ELR (cell line): ENCODE results near the gene LY6G6F.

Source experiments
- DNase-seq: peaks from one replicate; pipeline ENCODE4 v3.0.0-alpha.2; 2015; ENCODE audit warnings: low read depth

LY6G6F gene, protein sequence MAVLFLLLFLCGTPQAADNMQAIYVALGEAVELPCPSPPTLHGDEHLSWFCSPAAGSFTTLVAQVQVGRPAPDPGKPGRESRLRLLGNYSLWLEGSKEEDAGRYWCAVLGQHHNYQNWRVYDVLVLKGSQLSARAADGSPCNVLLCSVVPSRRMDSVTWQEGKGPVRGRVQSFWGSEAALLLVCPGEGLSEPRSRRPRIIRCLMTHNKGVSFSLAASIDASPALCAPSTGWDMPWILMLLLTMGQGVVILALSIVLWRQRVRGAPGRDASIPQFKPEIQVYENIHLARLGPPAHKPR

DNA sequence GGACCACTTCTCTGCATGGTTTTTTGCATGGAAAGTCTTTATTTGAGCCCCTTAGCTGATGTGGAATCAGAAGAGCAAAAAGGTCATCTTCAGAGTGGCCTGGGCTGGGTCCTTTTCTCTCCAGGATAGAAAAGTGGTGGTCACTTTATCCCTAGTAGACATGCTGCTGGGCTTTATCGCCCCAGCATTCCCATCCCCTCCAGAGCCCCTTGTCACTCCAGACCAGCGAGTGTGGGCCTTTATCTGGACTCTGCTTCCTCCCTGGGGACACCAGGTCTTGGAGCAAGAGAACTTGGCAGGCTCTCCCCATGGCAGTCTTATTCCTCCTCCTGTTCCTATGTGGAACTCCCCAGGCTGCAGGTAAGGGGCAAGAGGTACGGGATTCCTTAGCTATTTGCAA is at the start of gene LY6G6F:
Gene LY6G6F, plus strand, starts transcription at position 268 of the 400 bp plus-strand sequence. Its CDS starts 41 bp downstream, at position 309.
- no peak for DNase-seq

DNA sequence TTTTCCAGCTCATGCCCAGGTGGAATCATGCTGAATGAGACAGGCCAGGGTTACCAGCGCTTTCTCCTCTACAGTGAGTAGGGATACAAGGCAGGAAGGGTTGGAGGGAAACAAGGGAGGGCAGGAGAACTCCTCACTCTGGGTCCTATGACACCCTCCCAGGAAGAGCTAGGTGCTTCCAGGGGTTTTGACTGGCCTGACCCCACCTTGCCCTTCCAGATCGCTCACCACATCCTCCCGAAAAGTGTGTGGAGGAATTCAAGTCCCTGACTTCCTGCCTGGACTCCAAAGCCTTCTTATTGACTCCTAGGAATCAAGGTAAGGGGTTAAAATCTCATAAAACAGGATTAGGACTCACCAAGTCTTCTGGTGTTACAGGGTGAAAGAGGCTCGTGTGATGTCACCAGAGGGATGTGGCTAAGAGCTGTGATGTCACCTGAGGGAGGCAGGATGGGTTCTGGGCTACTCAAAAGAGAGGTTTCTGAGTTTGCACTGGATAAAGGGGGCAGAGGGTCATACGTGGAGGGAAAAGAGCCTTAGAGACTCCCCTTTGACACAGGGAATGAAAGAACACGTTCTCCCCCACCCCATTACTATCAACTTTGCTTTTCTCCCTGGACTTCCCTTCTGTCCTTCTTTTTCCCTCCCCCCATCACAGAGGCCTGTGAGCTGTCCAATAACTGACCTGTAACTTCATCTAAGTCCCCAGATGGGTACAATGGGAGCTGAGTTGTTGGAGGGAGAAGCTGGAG is 49.1 kb upstream of the LY6G6F start:
- no peak for DNase-seq

- no peak for DNase-seq
Measured at GRCh38 chr6:31658158-31658688, 48.4 kb upstream of the LY6G6F start.

GRCh38 chr6:31658983-31659648 is 47.5 kb upstream of the LY6G6F start:
- no peak for DNase-seq

DNA sequence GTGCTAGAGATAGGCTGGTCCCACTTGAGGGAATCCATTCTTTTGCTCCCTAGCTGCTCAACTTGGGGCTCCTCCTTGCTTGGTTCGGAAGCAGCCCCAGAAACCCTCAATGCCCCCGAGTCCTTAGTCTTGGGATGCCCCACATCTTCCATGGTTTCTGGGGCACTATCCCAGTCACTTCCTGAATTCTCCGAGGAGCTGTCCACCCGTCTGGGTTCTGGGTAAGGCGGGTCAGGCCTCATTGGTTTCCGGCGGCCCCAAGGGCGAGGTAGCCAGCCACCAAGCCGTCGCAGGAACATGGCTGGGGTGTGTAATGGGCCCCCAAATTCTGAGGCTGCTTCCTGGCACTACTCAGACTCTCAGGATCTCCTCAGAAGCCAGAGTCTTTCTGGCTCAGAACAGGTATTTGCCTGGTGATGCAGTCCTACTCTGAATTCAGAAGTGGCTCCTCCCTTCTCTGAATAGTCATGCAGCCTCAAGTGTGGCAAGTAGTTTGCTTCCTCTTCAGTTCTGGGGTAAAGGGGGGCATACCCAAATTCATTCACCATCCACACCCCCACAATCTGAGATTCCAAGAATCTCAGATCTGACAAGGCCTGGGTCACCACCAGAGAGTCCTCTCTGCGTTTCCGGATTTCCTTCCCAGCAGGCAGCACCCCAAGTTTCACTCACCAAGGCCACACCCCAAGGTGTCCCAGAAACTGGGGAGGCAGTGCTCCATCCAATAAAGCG is 46.9 kb upstream of the LY6G6F start:
- DNase-seq: peak; percentile 58

- DNase-seq: peak; percentile 89
Measured at GRCh38 chr6:31660381-31661261, 46.0 kb upstream of the LY6G6F start, which contains the start of gene C6orf47. Gene C6orf47 (minus strand): TSS chr6:31660778. CDS start chr6:31659947, 831 bp downstream.

GRCh38 chr6:31661262-31662123 is 45.2 kb upstream of the LY6G6F start:
- DNase-seq: no peak

GRCh38 chr6:31662124-31662723 is 44.4 kb upstream of the LY6G6F start:
- no peak for DNase-seq

DNA sequence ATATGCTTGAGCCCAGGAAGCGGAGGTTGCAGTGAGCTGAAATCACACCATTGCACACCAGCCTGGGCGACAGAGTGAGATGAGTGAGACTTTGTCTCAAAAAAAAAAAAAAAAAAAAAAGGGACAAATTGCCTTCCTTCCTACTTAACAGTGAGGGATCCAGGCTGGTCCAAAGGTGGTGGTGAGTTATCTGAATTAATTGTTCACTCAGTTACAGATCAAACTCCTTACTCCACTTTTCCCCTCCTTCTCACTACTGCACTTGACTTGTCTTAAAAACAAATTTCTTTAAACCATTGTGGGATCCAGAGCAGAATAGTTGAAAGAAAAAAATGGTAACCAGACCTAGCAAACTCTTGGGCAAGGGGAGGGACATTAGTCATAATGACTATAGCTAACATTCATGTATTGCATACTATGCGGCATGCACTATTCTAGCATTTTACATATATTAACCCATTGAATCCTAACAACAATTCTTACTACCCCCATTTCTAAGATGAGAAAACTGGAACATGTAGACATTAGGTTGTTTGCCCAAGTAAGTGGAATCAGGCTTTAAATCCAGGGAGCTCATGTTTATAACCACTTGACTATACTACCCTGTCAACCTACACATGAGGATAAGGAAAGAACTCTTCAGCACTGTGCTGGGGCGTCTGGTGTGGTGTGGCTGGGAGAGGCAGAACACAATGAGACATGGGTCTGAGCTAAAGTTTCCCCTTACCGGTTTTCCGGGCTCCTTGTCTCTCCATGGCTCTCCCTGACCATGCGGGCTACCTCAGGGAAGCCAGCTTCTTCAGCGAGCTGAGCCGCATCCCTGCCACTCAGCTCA is 43.3 kb upstream of the LY6G6F start:
- peak; percentile 84 for DNase-seq

DNA sequence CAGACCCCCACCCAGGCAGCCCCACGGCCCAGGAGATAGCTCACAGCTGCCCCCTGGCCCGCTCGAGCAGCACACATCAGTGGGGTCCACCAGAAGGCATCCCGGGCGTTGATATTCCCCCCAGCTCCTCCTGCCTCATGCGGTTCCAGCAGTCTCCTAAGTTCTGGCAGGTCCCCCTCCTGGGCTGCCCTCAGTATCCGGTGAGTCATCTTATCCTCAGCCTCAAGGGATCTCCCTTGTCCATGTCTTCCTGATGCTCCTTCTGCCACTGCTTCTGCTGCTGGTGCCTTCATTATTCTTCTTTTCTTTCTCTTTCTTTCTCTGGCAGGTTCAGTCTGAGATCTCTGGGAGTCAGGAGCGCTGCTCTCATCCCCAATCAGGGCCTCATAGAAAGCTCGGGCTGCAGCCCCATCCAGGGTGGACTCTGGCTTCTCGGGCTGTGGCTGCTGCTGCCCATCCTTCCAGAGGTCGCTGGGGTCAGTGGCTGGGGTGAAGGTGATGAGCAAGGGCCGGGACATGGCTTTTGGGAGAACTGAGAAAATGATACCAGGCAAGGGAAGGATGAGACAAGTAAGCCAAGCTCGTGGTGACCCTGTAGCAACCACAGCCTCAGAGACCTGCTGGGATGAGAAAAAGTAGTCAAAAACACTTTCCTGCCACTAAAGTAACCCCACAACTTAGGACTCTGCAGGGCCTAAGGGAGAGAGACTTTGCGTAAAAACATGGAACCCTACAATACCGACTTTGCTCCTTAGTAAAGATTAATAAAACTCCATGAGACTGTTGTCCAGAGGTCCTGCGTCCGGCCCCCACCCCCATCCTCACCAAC is 42.5 kb upstream of the LY6G6F start:
- peak; percentile 93 for DNase-seq

- peak; percentile 95 for DNase-seq
Measured at GRCh38 chr6:31664790-31665500, 41.7 kb upstream of the LY6G6F start, which contains the start of gene GPANK1. Gene GPANK1 (minus strand): TSS chr6:31664997. CDS start chr6:31664478, 519 bp downstream.

DNA sequence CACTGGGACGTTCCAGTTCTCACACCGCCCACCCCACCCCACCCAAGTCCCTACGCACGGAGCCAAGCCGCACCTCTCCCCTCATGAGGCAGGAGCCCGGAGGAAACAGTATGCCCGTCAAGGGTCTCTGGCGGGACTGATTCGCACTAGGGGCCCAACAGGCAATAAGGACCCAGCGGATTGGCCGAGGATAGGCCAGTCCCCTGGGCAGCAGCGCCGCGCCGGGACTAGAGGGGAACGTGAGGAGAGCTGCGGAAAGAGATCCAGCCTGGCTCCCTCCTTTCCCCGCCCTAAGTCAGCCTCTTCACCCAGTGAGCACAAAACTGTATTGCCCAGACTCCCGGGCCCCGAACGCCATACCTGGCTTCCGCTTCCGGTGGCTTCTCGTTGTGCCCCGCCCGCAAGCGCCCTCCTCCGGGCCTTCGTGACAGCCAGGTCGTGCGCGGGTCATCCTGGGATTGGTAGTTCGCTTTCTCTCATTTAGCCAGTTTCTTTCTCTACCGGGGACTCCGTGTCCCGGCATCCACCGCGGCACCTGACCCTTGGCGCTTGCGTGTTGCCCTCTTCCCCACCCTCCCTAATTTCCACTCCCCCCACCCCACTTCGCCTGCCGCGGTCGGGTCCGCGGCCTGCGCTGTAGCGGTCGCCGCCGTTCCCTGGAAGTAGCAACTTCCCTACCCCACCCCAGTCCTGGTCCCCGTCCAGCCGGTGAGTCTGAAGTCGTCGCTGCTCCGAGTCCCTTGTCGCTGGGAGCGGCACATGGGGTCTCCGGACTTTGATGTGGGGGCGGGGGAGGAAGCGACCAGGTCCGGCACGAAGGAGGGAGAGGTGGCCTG is 40.9 kb upstream of the LY6G6F start, which contains the start of gene CSNK2B:
Gene CSNK2B, plus strand, starts transcription at position 580 of the 836 bp plus-strand sequence. CDS start 752 bp downstream, outside the sequence.
- DNase-seq: peak; percentile 99

- DNase-seq: peak; percentile 33
Measured at GRCh38 chr6:31666337-31666965, 40.2 kb upstream of the LY6G6F start.

- DNase-seq: no peak
Measured at GRCh38 chr6:31669676-31670075, 37.0 kb upstream of the LY6G6F start, which contains the start of gene LY6G5B. Gene LY6G5B (plus strand): TSS chr6:31669976. CDS start chr6:31670951, 975 bp downstream.

- DNase-seq: no peak
Measured at GRCh38 chr6:31676322-31676903, 30.3 kb upstream of the LY6G6F start.
